GM12801 (cell line): ENCODE results near the gene FAM53B.

Source experiments
- TF ChIP-seq, protein P1 (sequence below): IDR thresholded peaks from one replicate; pipeline ENCODE4 v1.5.1; 2011; ENCODE audit warnings: control low read depth; ENCODE audit not compliant: insufficient read length; ENCODE audit errors: extremely low read depth

FAM53B gene

GRCh38 chr10:124663228-124663627 is 81.0 kb downstream of the FAM53B start:
- TF ChIP-seq, protein P1, sequence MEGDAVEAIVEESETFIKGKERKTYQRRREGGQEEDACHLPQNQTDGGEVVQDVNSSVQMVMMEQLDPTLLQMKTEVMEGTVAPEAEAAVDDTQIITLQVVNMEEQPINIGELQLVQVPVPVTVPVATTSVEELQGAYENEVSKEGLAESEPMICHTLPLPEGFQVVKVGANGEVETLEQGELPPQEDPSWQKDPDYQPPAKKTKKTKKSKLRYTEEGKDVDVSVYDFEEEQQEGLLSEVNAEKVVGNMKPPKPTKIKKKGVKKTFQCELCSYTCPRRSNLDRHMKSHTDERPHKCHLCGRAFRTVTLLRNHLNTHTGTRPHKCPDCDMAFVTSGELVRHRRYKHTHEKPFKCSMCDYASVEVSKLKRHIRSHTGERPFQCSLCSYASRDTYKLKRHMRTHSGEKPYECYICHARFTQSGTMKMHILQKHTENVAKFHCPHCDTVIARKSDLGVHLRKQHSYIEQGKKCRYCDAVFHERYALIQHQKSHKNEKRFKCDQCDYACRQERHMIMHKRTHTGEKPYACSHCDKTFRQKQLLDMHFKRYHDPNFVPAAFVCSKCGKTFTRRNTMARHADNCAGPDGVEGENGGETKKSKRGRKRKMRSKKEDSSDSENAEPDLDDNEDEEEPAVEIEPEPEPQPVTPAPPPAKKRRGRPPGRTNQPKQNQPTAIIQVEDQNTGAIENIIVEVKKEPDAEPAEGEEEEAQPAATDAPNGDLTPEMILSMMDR: no peak

- TF ChIP-seq, protein P1: no peak
Measured at GRCh38 chr10:124661660-124662180, 82.5 kb downstream of the FAM53B start.

DNA sequence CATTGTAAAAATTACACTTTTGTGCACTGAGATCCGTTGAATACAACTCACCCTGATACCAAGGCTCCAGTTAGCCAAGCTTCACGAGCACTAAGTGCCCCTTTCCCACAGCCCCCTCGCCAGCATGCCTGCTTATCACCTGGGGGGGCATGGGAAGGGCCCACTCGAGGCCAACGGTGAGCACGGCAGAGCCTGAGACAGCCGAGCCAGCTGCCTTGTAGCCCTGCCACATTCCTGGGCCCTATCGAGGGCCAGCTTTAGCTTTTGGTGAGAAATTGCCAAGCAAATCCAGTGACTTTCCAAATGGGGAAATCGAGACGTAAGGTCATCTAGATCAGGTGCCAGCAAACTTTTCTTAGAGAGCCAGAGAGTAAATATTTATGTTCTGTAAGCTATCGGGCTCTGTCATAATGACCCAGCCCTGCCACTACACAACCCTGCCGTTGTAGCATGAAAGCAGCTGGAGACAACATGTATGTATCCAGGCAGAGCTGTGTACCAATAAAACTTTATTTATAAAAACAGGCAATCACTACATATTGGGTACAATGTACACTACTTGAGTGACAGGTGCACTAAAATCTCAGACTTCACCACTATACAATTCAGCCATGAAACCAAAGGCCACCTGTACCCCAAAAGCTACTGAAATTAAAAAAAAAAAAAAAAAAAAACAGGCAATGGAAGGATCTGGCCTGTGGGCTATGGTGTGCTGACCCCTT is 83.6 kb downstream of the FAM53B start:
- TF ChIP-seq, protein P1: no peak

- TF ChIP-seq, protein P1: no peak
Measured at GRCh38 chr10:124659380-124659779, 84.8 kb downstream of the FAM53B start.

DNA sequence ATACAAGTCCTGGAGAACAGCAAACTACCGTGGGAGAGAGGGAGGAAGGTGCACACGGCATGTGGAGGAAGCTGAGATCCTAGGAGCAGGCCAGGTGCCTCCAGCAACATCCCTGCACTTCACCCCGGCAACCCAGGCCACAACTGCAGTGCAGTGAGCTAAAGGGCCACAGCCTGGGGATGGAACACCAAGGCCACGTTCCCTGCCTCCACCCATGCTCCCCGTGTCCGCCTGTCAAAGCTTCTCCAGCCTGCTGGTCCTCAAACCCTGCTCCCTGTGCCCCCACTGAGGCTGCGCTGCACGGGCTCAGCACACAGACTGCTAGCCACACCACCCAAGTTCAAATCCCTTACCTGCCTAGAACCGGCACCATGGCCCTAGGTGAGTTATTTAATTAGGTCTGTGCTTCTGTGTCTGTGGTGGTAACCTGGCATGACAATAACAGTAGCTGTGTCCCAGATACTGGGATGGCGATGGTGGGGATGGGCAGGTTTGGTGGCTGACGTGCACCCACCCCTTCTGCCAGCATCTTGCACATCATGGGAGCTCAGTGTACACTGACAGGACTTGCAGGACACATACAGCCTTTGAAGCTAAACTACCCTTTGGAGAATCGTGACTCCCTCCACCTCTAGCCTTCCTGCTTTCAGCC is 85.5 kb downstream of the FAM53B start:
- TF ChIP-seq, protein P1: no peak

DNA sequence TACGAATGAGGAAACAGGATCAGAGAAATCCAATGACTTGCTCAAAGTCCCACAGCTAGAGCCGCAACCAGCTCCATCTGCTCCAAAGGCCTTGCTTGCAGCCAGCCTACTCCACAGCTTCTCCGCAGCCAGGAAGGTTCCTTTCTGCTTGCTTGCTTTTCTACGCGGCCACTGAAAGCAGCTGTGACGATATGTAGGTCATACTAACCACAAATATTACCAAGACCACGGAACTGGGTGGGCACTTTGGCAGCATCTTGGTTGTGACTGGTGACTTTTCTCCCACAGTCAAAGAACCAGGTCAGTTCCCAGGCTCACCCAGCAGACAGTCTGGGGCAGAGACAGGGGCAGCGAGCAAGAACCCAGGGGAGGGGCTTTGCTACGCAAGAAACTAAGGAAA is 86.4 kb downstream of the FAM53B start:
- TF ChIP-seq, protein P1: no peak

DNA sequence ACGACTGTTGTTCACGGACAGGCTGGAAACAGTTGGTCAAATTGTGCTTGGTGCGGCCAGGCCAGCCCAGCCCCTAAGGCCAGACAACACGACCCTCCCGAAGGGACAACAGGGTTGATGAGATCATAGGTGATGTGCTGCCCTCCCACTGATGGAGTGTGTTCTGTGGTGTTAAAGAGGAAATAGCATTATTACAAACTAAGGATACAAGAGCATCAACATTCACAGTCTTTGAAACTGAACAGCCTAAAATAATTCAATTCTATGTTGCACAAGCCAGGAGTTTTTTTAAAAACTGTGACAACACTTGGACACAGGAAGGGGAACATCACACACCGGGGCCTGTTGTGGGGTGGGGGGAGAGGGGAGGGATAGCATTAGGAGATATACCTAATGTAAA is 87.6 kb downstream of the FAM53B start:
- TF ChIP-seq, protein P1: no peak
